Right lobe of liver (tissue), 4 donors: Measurements from ENCODE around the gene BCCIP.

Experiments
- CTCF ChIP-seq, 4 donors: fragments of 200-600 bp in 3 of 4; fragments of 450-650 bp in 1 of 4; IDR thresholded peaks; one replicate each; pipeline versions ENCODE4 v1.5.1 to v1.8.0; 2016 to 2022; ENCODE audit warnings: antibody characterized with exemption in 4 of 4, mild to moderate bottlenecking in 2 of 4
- POLR2A ChIP-seq: fragments of 450-650 bp; IDR thresholded peaks from one replicate; pipeline ENCODE4 v1.6.1; 2017; ENCODE audit warnings: antibody characterized with exemption, mild to moderate bottlenecking
- donor health status: DM: no; HTN: no; CAD: no.
- donor health status: DM: no; HTN: no; CAD: no.
- donor health status: DM: no; HTN: yes; CAD: no.

DNA sequence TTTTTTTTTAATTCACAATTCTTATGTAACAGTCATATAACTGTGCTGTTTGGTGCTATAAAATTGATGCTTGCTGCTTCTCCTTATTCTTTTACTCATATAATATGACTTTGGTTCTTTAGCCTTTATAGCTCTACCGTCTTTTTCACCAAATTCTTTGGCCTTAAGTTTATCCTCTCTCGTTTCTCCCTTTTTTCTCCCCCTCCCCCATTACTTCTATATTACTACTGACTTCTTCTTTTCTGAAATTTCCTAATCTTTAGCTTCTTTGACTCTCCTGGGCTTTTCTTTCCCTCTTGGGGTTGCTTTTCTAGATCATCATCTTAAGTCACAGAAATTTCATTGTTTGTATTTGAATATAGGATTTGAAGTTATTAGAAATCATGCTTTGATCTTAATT lies 3.8 kb downstream of the BCCIP start:
- TF ChIP-seq CTCF (IDR thresholded peaks at IDR 0.05), result no peak
- TF ChIP-seq POLR2A, result no peak
